ENCODE data around the gene VASN.

- TF ChIP-seq CTCF (conservative IDR thresholded peaks at IDR 0.05): no peak
- no peak for TF ChIP-seq EZH2 (IDR thresholded peaks at IDR 0.05; ENCODE audit: low read depth)
Measured at GRCh38 chr16:4350787-4351659, 20.6 kb upstream of the VASN start, which contains the start of gene PAM16.
